Measurements from ENCODE around the gene GADD45G.

The GADD45G gene

DNA sequence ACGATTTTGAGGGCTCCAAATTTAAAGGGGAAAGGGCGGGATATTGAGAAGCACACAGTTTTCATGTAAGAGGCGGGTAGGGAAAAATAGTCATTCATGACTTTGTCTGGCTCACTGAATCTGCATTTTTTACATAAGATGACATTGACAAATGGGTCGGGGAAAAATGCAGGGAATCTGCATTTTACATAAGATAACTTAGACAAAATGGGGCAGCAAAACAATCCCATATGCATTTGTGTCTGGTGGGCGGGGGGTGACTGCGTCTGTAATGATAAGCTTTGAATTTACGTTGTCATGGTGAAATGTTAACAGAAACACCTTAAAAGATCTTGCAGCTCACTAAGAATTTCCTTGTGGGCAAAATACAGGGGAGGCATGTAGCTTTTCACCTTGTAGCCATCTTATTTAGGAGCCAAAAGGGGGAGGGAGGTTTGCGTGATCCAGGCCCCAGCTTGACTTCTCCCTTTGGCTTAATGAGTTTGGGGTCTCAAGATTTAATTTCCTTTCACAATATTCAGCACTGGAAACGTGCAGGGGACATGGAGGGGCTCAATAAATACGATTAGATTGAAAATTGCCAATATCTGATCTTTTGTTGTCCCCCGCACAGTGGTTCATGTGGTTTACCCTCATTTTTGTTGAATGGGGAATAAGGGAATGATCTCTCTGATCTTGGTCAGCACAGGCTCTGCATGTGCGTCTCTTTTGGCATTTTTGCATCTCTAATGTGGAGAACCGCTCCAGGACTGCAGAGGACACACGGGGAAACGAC, 41.1 kb upstream of the GADD45G start:
- H3K4me3 ChIP-seq (replicated peaks; ENCODE audit: low read depth, low read length), result no peak overlapping the region
- no peak for DNase-seq (ENCODE audit: low read depth)
- TF ChIP-seq CTCF (IDR thresholded peaks at IDR 0.05; ENCODE audit: low read length, missing control alignments), result no peak

DNA sequence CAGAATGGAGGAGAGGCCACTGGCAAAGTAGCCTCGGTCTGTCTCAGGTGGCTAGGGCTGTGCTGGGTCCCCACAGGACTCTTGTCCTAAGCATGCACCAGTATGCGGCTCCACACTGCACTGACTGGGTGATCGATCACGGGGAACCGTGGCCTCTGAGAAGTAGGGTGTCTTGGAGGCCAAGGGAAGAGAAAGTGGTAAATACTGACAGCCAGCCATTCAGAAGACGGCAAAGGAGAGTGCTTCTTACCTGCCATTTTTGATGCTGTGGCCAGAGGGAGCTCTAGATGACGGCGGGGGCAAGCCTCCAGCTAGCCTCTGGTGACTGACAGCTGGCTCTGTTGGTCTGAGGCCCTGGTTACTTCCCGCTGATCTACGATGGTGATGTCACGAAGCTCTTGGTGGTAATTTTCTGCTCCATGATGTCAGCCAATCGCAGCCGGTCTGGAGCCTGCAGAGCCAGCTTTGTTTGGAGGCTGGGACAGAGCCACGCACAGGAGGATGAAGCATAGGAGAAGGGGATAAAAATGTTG, 40.4 kb upstream of the GADD45G start:
- peak; percentile 9 for TF ChIP-seq CTCF (IDR thresholded peaks at IDR 0.05; ENCODE audit: low read length, missing control alignments)
- no peak overlapping the region for H3K4me3 ChIP-seq (replicated peaks; ENCODE audit: low read depth, low read length)
- peak; percentile 12 for DNase-seq (ENCODE audit: low read depth)

DNA sequence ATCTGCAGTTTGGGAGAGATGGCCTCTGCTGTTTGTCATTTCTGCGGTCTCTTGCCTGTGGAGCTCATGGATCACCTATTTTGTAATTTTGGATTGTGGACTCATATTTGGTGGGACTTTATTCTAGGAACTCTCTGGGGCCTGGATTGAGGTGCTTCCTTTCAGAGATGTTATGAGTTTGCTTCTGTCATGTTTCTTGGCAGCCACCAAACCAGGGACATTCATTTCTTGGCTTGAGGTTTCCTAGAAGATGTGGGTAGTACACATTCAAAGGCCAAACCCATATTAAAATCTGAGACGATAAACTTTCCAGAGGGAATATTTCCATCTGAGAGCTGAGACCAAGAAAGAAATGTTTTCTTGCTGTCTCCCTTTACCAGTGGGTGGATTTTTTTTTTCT, 37.2 kb upstream of the GADD45G start:
- DNase-seq (ENCODE audit: low read depth), result no peak
- TF ChIP-seq CTCF (IDR thresholded peaks at IDR 0.05; ENCODE audit: low read length, missing control alignments), result no peak
- no peak overlapping the region for H3K4me3 ChIP-seq (replicated peaks; ENCODE audit: low read depth, low read length)

- no peak for TF ChIP-seq CTCF (IDR thresholded peaks at IDR 0.05; ENCODE audit: low read length, missing control alignments)
- DNase-seq (ENCODE audit: low read depth), result no peak
- H3K4me3 ChIP-seq (replicated peaks; ENCODE audit: low read depth, low read length), result no peak overlapping the region
Measured at GRCh38 chr9:89574309-89574708, 30.5 kb upstream of the GADD45G start.

GRCh38 chr9:89576404-89576839, 28.4 kb upstream of the GADD45G start:
- TF ChIP-seq CTCF (IDR thresholded peaks at IDR 0.05; ENCODE audit: low read length, missing control alignments), result peak; percentile 55
- no peak overlapping the region for H3K4me3 ChIP-seq (replicated peaks; ENCODE audit: low read depth, low read length)
- peak; percentile 67 for DNase-seq (ENCODE audit: low read depth)

GRCh38 chr9:89577363-89577762, 27.4 kb upstream of the GADD45G start:
- no peak for TF ChIP-seq CTCF (IDR thresholded peaks at IDR 0.05; ENCODE audit: low read length, missing control alignments)
- no peak for DNase-seq (ENCODE audit: low read depth)

More at GRCh38 chr9:89577363-89577762, 27.4 kb upstream of the GADD45G start:
- H3K4me3 ChIP-seq (replicated peaks; ENCODE audit: low read depth, low read length), result no peak overlapping the region

All from fibroblast of pulmonary artery (primary cell).